WTC11 (cell line): ENCODE results near the gene SMG7.

Experiments used
- CTCF ChIP-seq: fragments of 200-600 bp; IDR thresholded peaks from 2 replicates; pipeline ENCODE4 v1.8.0; 2022; ENCODE audit warnings: antibody characterized with exemption
- E2F1 ChIP-seq: sonication (generic); formaldehyde crosslinking; IDR thresholded peaks from 2 replicates; pipeline ENCODE4 v1.8.0; 2022; ENCODE audit warnings: mild to moderate bottlenecking, missing genetic modification reagents
- PRRX2 ChIP-seq: fragments of 250-450 bp; sonication (Bioruptor Pico); IDR thresholded peaks from 2 replicates; pipeline ENCODE4 v1.8.0; 2021; ENCODE audit warnings: mild to moderate bottlenecking
- TF ChIP-seq, protein P1 (sequence below): sonication (generic); formaldehyde crosslinking; IDR thresholded peaks from 2 replicates; pipeline ENCODE4 v1.8.1; 2022; ENCODE audit warnings: mild to moderate bottlenecking, moderate library complexity, missing genetic modification reagents
- TF ChIP-seq, protein P2 (sequence below): sonication (generic); formaldehyde crosslinking; IDR thresholded peaks from 2 replicates; pipeline ENCODE4 v1.8.0; 2023; ENCODE audit warnings: mild to moderate bottlenecking, missing genetic modification reagents

GRCh38 chr1:183444243-183444642 is 28.1 kb upstream of the SMG7 start:
- no peak for TF ChIP-seq CTCF
- no peak for TF ChIP-seq E2F1 (CRISPR knock-in tag)
- TF ChIP-seq, protein P1, sequence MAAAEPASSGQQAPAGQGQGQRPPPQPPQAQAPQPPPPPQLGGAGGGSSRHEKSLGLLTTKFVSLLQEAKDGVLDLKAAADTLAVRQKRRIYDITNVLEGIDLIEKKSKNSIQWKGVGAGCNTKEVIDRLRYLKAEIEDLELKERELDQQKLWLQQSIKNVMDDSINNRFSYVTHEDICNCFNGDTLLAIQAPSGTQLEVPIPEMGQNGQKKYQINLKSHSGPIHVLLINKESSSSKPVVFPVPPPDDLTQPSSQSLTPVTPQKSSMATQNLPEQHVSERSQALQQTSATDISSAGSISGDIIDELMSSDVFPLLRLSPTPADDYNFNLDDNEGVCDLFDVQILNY (CRISPR knock-in tag): no peak
- TF ChIP-seq PRRX2: no peak
- TF ChIP-seq, protein P2, sequence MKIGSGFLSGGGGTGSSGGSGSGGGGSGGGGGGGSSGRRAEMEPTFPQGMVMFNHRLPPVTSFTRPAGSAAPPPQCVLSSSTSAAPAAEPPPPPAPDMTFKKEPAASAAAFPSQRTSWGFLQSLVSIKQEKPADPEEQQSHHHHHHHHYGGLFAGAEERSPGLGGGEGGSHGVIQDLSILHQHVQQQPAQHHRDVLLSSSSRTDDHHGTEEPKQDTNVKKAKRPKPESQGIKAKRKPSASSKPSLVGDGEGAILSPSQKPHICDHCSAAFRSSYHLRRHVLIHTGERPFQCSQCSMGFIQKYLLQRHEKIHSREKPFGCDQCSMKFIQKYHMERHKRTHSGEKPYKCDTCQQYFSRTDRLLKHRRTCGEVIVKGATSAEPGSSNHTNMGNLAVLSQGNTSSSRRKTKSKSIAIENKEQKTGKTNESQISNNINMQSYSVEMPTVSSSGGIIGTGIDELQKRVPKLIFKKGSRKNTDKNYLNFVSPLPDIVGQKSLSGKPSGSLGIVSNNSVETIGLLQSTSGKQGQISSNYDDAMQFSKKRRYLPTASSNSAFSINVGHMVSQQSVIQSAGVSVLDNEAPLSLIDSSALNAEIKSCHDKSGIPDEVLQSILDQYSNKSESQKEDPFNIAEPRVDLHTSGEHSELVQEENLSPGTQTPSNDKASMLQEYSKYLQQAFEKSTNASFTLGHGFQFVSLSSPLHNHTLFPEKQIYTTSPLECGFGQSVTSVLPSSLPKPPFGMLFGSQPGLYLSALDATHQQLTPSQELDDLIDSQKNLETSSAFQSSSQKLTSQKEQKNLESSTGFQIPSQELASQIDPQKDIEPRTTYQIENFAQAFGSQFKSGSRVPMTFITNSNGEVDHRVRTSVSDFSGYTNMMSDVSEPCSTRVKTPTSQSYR (CRISPR knock-in tag): no peak
